HEK293T (cell line): ENCODE measurements around the gene SEC61A2.

Experiments used
- CTCF ChIA-PET: fragments of 350-600 bp; formaldehyde crosslinking; extraction: SDS; loops from one replicate; lab custom pipeline; 2021; ENCODE audit warnings: antibody characterized with exemption, inconsistent platforms; lab: Yijun Ruan, JAX
- POLR2A ChIA-PET: fragments of 350-600 bp; formaldehyde crosslinking; extraction: SDS; loops from one replicate; lab custom pipeline; 2020; ENCODE audit warnings: antibody characterized with exemption, inconsistent platforms; lab: Yijun Ruan, JAX
- DNase-seq: peaks from one replicate; pipeline ENCODE4 v3.0.0; 2012; ENCODE audit warnings: mixed read lengths; ENCODE audit errors: extremely low spot score
- ARNT ChIP-seq: fragments of 450-650 bp; IDR thresholded peaks from 2 replicates; pipeline ENCODE4 v1.6.1; 2017; ENCODE audit warnings: mild to moderate bottlenecking
- BHLHE40 ChIP-seq: fragments of 450-650 bp; IDR thresholded peaks from 2 replicates; pipeline ENCODE4 v1.6.1; 2016; ENCODE audit warnings: mild to moderate bottlenecking, moderate library complexity, borderline replicate concordance
- CTBP1 ChIP-seq: fragments of 450-650 bp; IDR thresholded peaks from 2 replicates; pipeline ENCODE4 v1.6.1; 2016; ENCODE audit warnings: borderline replicate concordance
- ELF4 ChIP-seq: fragments of 450-650 bp; IDR thresholded peaks from 2 replicates; pipeline ENCODE4 v1.6.1; 2017; ENCODE audit warnings: antibody characterized with exemption
- FOXA1 ChIP-seq: fragments of 450-650 bp; IDR thresholded peaks from 2 replicates; pipeline ENCODE4 v1.6.1; 2016; ENCODE audit warnings: mild to moderate bottlenecking
- FOXK2 ChIP-seq: fragments of 450-650 bp; IDR thresholded peaks from 2 replicates; pipeline ENCODE4 v1.6.1; 2016; ENCODE audit warnings: mild to moderate bottlenecking
- FOXM1 ChIP-seq: fragments of 450-650 bp; IDR thresholded peaks from 2 replicates; pipeline ENCODE4 v1.6.1; 2017; ENCODE audit warnings: mild to moderate bottlenecking, borderline replicate concordance
- HDGF ChIP-seq: fragments of 450-650 bp; IDR thresholded peaks from 2 replicates; pipeline ENCODE4 v1.6.1; 2017; ENCODE audit warnings: antibody characterized with exemption, borderline replicate concordance
- L3MBTL2 ChIP-seq: fragments of 450-650 bp; conservative IDR thresholded peaks from 2 replicates; pipeline ENCODE4 v1.6.1; 2016; ENCODE audit warnings: mild to moderate bottlenecking
- LEF1 ChIP-seq: fragments of 450-650 bp; IDR thresholded peaks from 2 replicates; pipeline ENCODE4 v1.6.1; 2017; ENCODE audit warnings: mild to moderate bottlenecking, borderline replicate concordance
- NFRKB ChIP-seq: fragments of 450-650 bp; IDR thresholded peaks from 2 replicates; pipeline ENCODE4 v1.6.1; 2016; ENCODE audit warnings: mild to moderate bottlenecking, moderate library complexity
- PKNOX1 ChIP-seq: fragments of 450-650 bp; IDR thresholded peaks from 2 replicates; pipeline ENCODE4 v1.6.1; 2016
- SP1 ChIP-seq: fragments of 450-650 bp; IDR thresholded peaks from 2 replicates; pipeline ENCODE4 v1.6.1; 2017
- SUZ12 ChIP-seq: fragments of 450-650 bp; IDR thresholded peaks from 2 replicates; pipeline ENCODE4 v1.6.1; 2016; ENCODE audit warnings: mild to moderate bottlenecking
- TARDBP ChIP-seq: fragments of 450-650 bp; IDR thresholded peaks from 2 replicates; pipeline ENCODE4 v1.6.1; 2016
- ZNF384 ChIP-seq: fragments of 450-650 bp; IDR thresholded peaks from 2 replicates; pipeline ENCODE4 v1.6.1; 2016

The SEC61A2 gene

GRCh38 chr10:12097791-12098190 lies 31.7 kb upstream of the SEC61A2 start:
- ChIA-PET POLR2A (no interaction called here), CTCF (no interaction called here)
- DNase-seq = no peak
- TF ChIP-seq CTBP1 (no peak), PKNOX1 (no peak), ELF4 (no peak), L3MBTL2 (no peak), ARNT (no peak), BHLHE40 (no peak), FOXK2 (no peak), TARDBP (no peak), SUZ12 (no peak), NFRKB (no peak), FOXM1 (no peak)

- POLR2A ChIA-PET = no interaction called here
- CTCF ChIA-PET = no interaction called here
- no peak for DNase-seq
- TF ChIP-seq SP1 (no peak), PKNOX1 (no peak), NFRKB (no peak), FOXM1 (no peak), FOXA1 (no peak), SUZ12 (no peak), LEF1 (no peak), CTBP1 (no peak), FOXK2 (no peak), ELF4 (no peak), ARNT (no peak), L3MBTL2 (no peak), HDGF (no peak)
Measured at GRCh38 chr10:12098966-12099365, 30.5 kb upstream of the SEC61A2 start.

- CTCF ChIA-PET = no interaction called here
- POLR2A ChIA-PET = no interaction called here
- TF ChIP-seq FOXM1 (no peak), CTBP1 (no peak), SUZ12 (no peak), FOXK2 (no peak), NFRKB (no peak)
- no peak for DNase-seq
Measured at GRCh38 chr10:12103802-12104201, 25.7 kb upstream of the SEC61A2 start.

GRCh38 chr10:12107781-12108180 lies 21.7 kb upstream of the SEC61A2 start:
- CTCF ChIA-PET = interaction anchor here (1.3 kb wide), 1 partner anchor 121 kb away, joined by 3 read pairs; no protein-coding TSS in a partner anchor

GRCh38 chr10:12109286-12109685 lies 20.2 kb upstream of the SEC61A2 start:
- no peak for TF ChIP-seq NFRKB
- TF ChIP-seq SUZ12 = no peak
- TF ChIP-seq CTBP1 = no peak
- no peak for TF ChIP-seq ELF4
- TF ChIP-seq FOXA1 = no peak
- no peak for TF ChIP-seq ZNF384
- TF ChIP-seq FOXK2 = no peak
- no peak for TF ChIP-seq LEF1
- DNase-seq = no peak
- ChIA-PET POLR2A (no interaction called here), CTCF (no interaction called here)

More at GRCh38 chr10:12107781-12108180, 21.7 kb upstream of the SEC61A2 start:
- TF ChIP-seq BHLHE40 = no peak
- TF ChIP-seq CTBP1 = no peak
- no peak for TF ChIP-seq FOXK2
- TF ChIP-seq HDGF = no peak
- no peak for TF ChIP-seq NFRKB
- TF ChIP-seq LEF1 = no peak
- TF ChIP-seq ELF4 = no peak
- no peak for TF ChIP-seq FOXA1
- no peak for TF ChIP-seq L3MBTL2
- no peak for TF ChIP-seq TARDBP
- TF ChIP-seq ZNF384 = no peak
- POLR2A ChIA-PET = no interaction called here
- DNase-seq = no peak

GRCh38 chr10:12111528-12111927 lies 17.9 kb upstream of the SEC61A2 start:
- TF ChIP-seq SUZ12 (no peak), SP1 (no peak), HDGF (no peak), LEF1 (no peak), CTBP1 (no peak), ELF4 (no peak), FOXK2 (no peak), PKNOX1 (no peak), FOXA1 (no peak), BHLHE40 (no peak), FOXM1 (no peak), TARDBP (no peak)
- POLR2A ChIA-PET = no interaction called here
- CTCF ChIA-PET = no interaction called here
- DNase-seq = no peak

- DNase-seq = no peak
- POLR2A ChIA-PET = no interaction called here
- TF ChIP-seq ARNT = no peak
- no peak for TF ChIP-seq ZNF384
- no peak for TF ChIP-seq NFRKB
- no peak for TF ChIP-seq ELF4
- CTCF ChIA-PET = no interaction called here
Measured at GRCh38 chr10:12113627-12114026, 15.8 kb upstream of the SEC61A2 start.
